Measurements from ENCODE around the gene LEF1. TPM values are rescaled to one million over a fixed set of nuclear protein-coding genes. Genes with fewer than 3 reads are reported as not detected.
A peak's percentile ranks its signal among the peaks of the same experiment; 100 is the strongest.

LEF1 gene
- total and polyA plus RNA-seq, 2 donors from 2014 or later = 5.1 to 14.5 TPM

- no peaks in the 10 kb centered on the region for H3K4me1 ChIP-seq (ENCODE audit: control insufficient read depth in 2 of 3, insufficient read depth in 2 of 3, low read depth in 1 of 3, low read length in 3 of 3)
- H3K27ac ChIP-seq (ENCODE audit: low read depth in 2 of 2, low read length in 2 of 2) = no peak overlapping the region
- intact Hi-C loops (cut with DNase I) = no loop called here
- H3K9me3 ChIP-seq (ENCODE audit: control insufficient read depth in 2 of 3, insufficient read depth in 1 of 3, low read length in 3 of 3) = no peaks in the 10 kb centered on the region
- no peaks in the 10 kb centered on the region for H3K36me3 ChIP-seq (ENCODE audit: control insufficient read depth in 2 of 3, insufficient read depth in 3 of 3, low read length in 3 of 3)
- FAIRE-seq = no peak
- TF ChIP-seq CTCF (IDR thresholded peaks at IDR 0.05; ENCODE audit: borderline replicate concordance, extremely low read depth, insufficient read depth) = no peak
- no peak for DNase-seq
- no peak overlapping the region for H3K4me3 ChIP-seq (ENCODE audit: low read length in 3 of 3)
- no peak overlapping the region for H3K9ac ChIP-seq (ENCODE audit: low read length in 3 of 3)
- H3K27me3 ChIP-seq (ENCODE audit: control insufficient read depth, insufficient read depth, low read length) = no peaks in the 10 kb centered on the region
These were observed 24.2 kb upstream of the LEF1 start for GRCh38 chr4:108192935-108193334.

DNA sequence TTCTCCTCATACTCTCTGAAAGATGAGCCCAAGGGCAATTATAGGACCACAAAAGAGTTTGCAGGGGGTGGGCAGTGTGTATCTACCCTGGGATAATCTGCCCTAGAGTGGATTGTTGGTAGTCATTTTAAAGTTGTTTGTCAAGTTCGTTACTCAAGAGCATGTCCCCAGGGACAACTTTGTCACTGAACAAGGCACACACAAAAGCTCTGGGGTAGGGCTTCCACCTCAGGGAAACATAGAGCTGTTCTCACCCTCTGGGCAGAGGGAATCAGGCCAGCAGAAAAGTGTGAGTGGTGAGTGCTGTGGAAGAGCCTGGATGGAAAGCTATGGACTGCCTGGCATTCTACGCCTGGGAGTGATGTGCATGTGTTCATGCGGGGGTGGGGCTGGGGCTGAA is 23.3 kb upstream of the LEF1 start:
- Histone ChIP-seq H3K4me1 (ENCODE audit: control insufficient read depth in 2 of 3, insufficient read depth in 2 of 3, low read depth in 1 of 3, low read length in 3 of 3) (no peaks in the 10 kb centered on the region), H3K36me3 (ENCODE audit: control insufficient read depth in 2 of 3, insufficient read depth in 3 of 3, low read length in 3 of 3) (no peaks in the 10 kb centered on the region), H3K27me3 (ENCODE audit: control insufficient read depth, insufficient read depth, low read length) (no peaks in the 10 kb centered on the region), H3K9ac (ENCODE audit: low read length in 3 of 3) (no peak overlapping the region), H3K9me3 (ENCODE audit: control insufficient read depth in 2 of 3, insufficient read depth in 1 of 3, low read length in 3 of 3) (no peaks in the 10 kb centered on the region), H3K4me3 (ENCODE audit: low read length in 3 of 3) (no peak overlapping the region), H3K27ac (ENCODE audit: low read depth in 2 of 2, low read length in 2 of 2) (no peak overlapping the region)
- no peak for TF ChIP-seq CTCF (IDR thresholded peaks at IDR 0.05; ENCODE audit: borderline replicate concordance, extremely low read depth, insufficient read depth)
- DNase-seq = no peak
- intact Hi-C loops (cut with DNase I) = no loop called here
- FAIRE-seq = no peak

- intact Hi-C loops (cut with DNase I) = no loop called here
- Histone ChIP-seq H3K27me3 (ENCODE audit: control insufficient read depth, insufficient read depth, low read length) (no peaks in the 10 kb centered on the region), H3K9me3 (ENCODE audit: control insufficient read depth in 2 of 3, insufficient read depth in 1 of 3, low read length in 3 of 3) (no peaks in the 10 kb centered on the region), H3K4me3 (ENCODE audit: low read length in 3 of 3) (no peak overlapping the region), H3K4me1 (ENCODE audit: control insufficient read depth in 2 of 3, insufficient read depth in 2 of 3, low read depth in 1 of 3, low read length in 3 of 3) (no peaks in the 10 kb centered on the region), H3K27ac (ENCODE audit: low read depth in 2 of 2, low read length in 2 of 2) (no peak overlapping the region), H3K36me3 (ENCODE audit: control insufficient read depth in 2 of 3, insufficient read depth in 3 of 3, low read length in 3 of 3) (no peaks in the 10 kb centered on the region), H3K9ac (ENCODE audit: low read length in 3 of 3) (no peak overlapping the region)
- no peak for FAIRE-seq
- TF ChIP-seq CTCF (IDR thresholded peaks at IDR 0.05; ENCODE audit: borderline replicate concordance, extremely low read depth, insufficient read depth) = no peak
- DNase-seq = no peak
These were observed 22.7 kb upstream of the LEF1 start for GRCh38 chr4:108191269-108191914.

DNA sequence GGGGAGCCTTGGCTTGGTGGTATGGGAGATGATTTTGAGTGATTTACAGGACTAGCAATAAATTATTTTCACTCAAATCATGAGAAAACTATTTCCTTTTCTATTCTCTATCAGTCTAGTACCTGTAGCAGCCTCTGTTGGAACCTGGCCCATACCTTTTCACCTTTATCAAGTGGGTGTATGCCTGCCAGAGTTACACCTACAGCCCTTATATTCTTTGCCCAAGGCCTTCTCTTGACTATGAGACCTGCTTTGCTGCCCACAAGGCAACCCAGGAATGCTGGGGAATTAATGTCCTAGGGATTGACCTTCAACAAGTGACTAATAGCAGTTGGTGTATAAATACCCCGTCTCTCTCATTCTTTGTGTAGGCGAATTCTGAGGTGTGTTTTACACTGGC is 20.0 kb upstream of the LEF1 start:
- Histone ChIP-seq H3K4me1 (ENCODE audit: control insufficient read depth in 2 of 3, insufficient read depth in 2 of 3, low read depth in 1 of 3, low read length in 3 of 3) (no peaks in the 10 kb centered on the region), H3K27ac (ENCODE audit: low read depth in 2 of 2, low read length in 2 of 2) (no peak overlapping the region), H3K27me3 (ENCODE audit: control insufficient read depth, insufficient read depth, low read length) (no peaks in the 10 kb centered on the region), H3K9me3 (ENCODE audit: control insufficient read depth in 2 of 3, insufficient read depth in 1 of 3, low read length in 3 of 3) (no peaks in the 10 kb centered on the region), H3K36me3 (ENCODE audit: control insufficient read depth in 2 of 3, insufficient read depth in 3 of 3, low read length in 3 of 3) (no peaks in the 10 kb centered on the region), H3K4me3 (ENCODE audit: low read length in 3 of 3) (no peak overlapping the region), H3K9ac (ENCODE audit: low read length in 3 of 3) (no peak overlapping the region)
- DNase-seq (peak in 1 of 5 donors; percentile 31), FAIRE-seq (no peak)
- no peak for TF ChIP-seq CTCF (IDR thresholded peaks at IDR 0.05; ENCODE audit: borderline replicate concordance, extremely low read depth, insufficient read depth)
- intact Hi-C loops (cut with DNase I) = no loop called here

Measured in kidney (tissue), 14 donors.